ENCODE data around the gene LMF2. TPM values are rescaled to one million over a fixed set of nuclear protein-coding genes. Genes with fewer than 3 reads are reported as not detected.
A peak's percentile ranks its signal among the peaks of the same experiment; 100 is the strongest.

LMF2 gene
- polyA plus RNA-seq, 3 donors from 2014 or later: 16.3 to 40.4 (median 20.1) TPM

GRCh38 chr22:50530877-50531545, 23.5 kb upstream of the LMF2 start:
- H3K9me3 Mint-ChIP-seq: peaks cover 0 to 1% (median 0%) of the 10 kb centered on the region in 6 donors
- peak; percentile 75 to 81 (median 81) for DNase-seq
- H3K4me1 Mint-ChIP-seq: peaks cover 19 to 25% of the 10 kb centered on the region in 2 donors
- H3K27ac Mint-ChIP-seq: peak overlapping the region; percentile 89 to 97 (median 92)
- no peaks in the 10 kb centered on the region for H3K36me3 Mint-ChIP-seq
- H3K27me3 Mint-ChIP-seq (ENCODE audit: low read depth in 3 of 3): peaks cover 0 to 19% (median 10%) of the 10 kb centered on the region in 3 donors
- H3K4me3 Mint-ChIP-seq: peak overlapping the region; percentile 83 to 92 (median 89)

- Mint-ChIP-seq H3K36me3 (no peaks in the 10 kb centered on the region), H3K9me3 (peaks cover 0 to 1% (median 0%) of the 10 kb centered on the region in 6 donors), H3K27me3 (ENCODE audit: low read depth in 3 of 3) (peaks cover 0 to 20% (median 11%) of the 10 kb centered on the region in 3 donors), H3K27ac (peak overlapping the region; percentile 72 to 97 (median 92)), H3K4me3 (peak overlapping the region; percentile 83 to 92 (median 89)), H3K4me1 (peaks cover 19 to 25% of the 10 kb centered on the region in 2 donors)
- DNase-seq: no peak
Measured at GRCh38 chr22:50530580-50530876, 23.0 kb upstream of the LMF2 start.

GRCh38 chr22:50529897-50530579, 22.5 kb upstream of the LMF2 start, which contains the start of gene TYMP:
Gene TYMP, minus strand, starts transcription at chr22:50530012. Its CDS starts 303 bp downstream, at chr22:50529709.
- DNase-seq: peak; percentile 65 to 72 (median 70)
- Mint-ChIP-seq H3K9me3 (peaks cover 0 to 1% (median 0%) of the 10 kb centered on the region in 6 donors), H3K36me3 (no peaks in the 10 kb centered on the region), H3K27ac (peak within 1 kb of the TSS; percentile 89 to 97 (median 92)), H3K4me3 (peak within 1 kb of the TSS; percentile 83 to 92 (median 89)), H3K27me3 (ENCODE audit: low read depth in 3 of 3) (peaks cover 0 to 24% (median 14%) of the 10 kb centered on the region in 3 donors), H3K4me1 (peaks cover 19 to 25% of the 10 kb centered on the region in 2 donors)

GRCh38 chr22:50529416-50529896, 22.0 kb upstream of the LMF2 start:
- no peaks in the 10 kb centered on the region for H3K36me3 Mint-ChIP-seq
- H3K4me1 Mint-ChIP-seq: peaks cover 24 to 30% of the 10 kb centered on the region in 2 donors
- peaks cover 4 to 28% (median 15%) of the 10 kb centered on the region in 3 donors for H3K27me3 Mint-ChIP-seq (ENCODE audit: low read depth in 3 of 3)
- DNase-seq: no peak
- peak overlapping the region in 4 of 5 donors; percentile 13 to 60 (median 44) for H3K4me3 Mint-ChIP-seq
- H3K9me3 Mint-ChIP-seq: peaks cover 0 to 1% (median 0%) of the 10 kb centered on the region in 6 donors
- peak overlapping the region in 1 of 6 donors; percentile 64 for H3K27ac Mint-ChIP-seq

GRCh38 chr22:50528682-50529415, 21.3 kb upstream of the LMF2 start:
- peak overlapping the region; percentile 79 to 89 (median 84) for H3K27ac Mint-ChIP-seq
- peaks cover 27 to 32% of the 10 kb centered on the region in 2 donors for H3K4me1 Mint-ChIP-seq
- H3K9me3 Mint-ChIP-seq: peaks cover 0 to 1% (median 0%) of the 10 kb centered on the region in 6 donors
- DNase-seq: no peak
- H3K36me3 Mint-ChIP-seq: no peaks in the 10 kb centered on the region
- H3K4me3 Mint-ChIP-seq: peak overlapping the region; percentile 33 to 80 (median 71)
- H3K27me3 Mint-ChIP-seq (ENCODE audit: low read depth in 3 of 3): peaks cover 6 to 29% (median 16%) of the 10 kb centered on the region in 3 donors

GRCh38 chr22:50527921-50528681, 20.6 kb upstream of the LMF2 start:
- Mint-ChIP-seq H3K4me1 (peaks cover 27 to 32% of the 10 kb centered on the region in 2 donors), H3K36me3 (no peaks in the 10 kb centered on the region), H3K27me3 (ENCODE audit: low read depth in 3 of 3) (peaks cover 9 to 26% (median 13%) of the 10 kb centered on the region in 3 donors), H3K9me3 (peaks cover 0 to 1% (median 0%) of the 10 kb centered on the region in 6 donors), H3K4me3 (peak overlapping the region; percentile 71 to 80 (median 76)), H3K27ac (peak overlapping the region; percentile 79 to 95 (median 84))
- DNase-seq: no peak

- Mint-ChIP-seq H3K4me1 (peaks cover 27 to 30% of the 10 kb centered on the region in 2 donors), H3K36me3 (no peaks in the 10 kb centered on the region), H3K4me3 (peak overlapping the region; percentile 71 to 80 (median 76)), H3K27ac (peak overlapping the region; percentile 75 to 95 (median 84)), H3K27me3 (ENCODE audit: low read depth in 3 of 3) (peaks cover 9 to 24% (median 13%) of the 10 kb centered on the region in 3 donors), H3K9me3 (no peaks in the 10 kb centered on the region)
- DNase-seq: no peak
Measured at GRCh38 chr22:50526834-50527801, 19.6 kb upstream of the LMF2 start.

GRCh38 chr22:50526108-50526833, 18.8 kb upstream of the LMF2 start:
- peak overlapping the region; percentile 75 to 95 (median 84) for H3K27ac Mint-ChIP-seq

GRCh38 chr22:50525858-50526107, 18.3 kb upstream of the LMF2 start:
- Mint-ChIP-seq H3K27ac (peak overlapping the region in 5 of 6 donors; percentile 67 to 87 (median 73)), H3K4me3 (peak overlapping the region; percentile 81 to 89 (median 85)), H3K9me3 (no peaks in the 10 kb centered on the region), H3K27me3 (ENCODE audit: low read depth in 3 of 3) (peaks cover 9 to 19% (median 13%) of the 10 kb centered on the region in 3 donors), H3K4me1 (peaks cover 27 to 29% of the 10 kb centered on the region in 2 donors), H3K36me3 (no peaks in the 10 kb centered on the region)
- no peak for DNase-seq

More at GRCh38 chr22:50526108-50526833, 18.8 kb upstream of the LMF2 start:
- Mint-ChIP-seq H3K4me1 (peaks cover 27 to 30% of the 10 kb centered on the region in 2 donors), H3K4me3 (peak overlapping the region; percentile 72 to 80 (median 76)), H3K9me3 (no peaks in the 10 kb centered on the region), H3K36me3 (no peaks in the 10 kb centered on the region), H3K27me3 (ENCODE audit: low read depth in 3 of 3) (peaks cover 9 to 23% (median 13%) of the 10 kb centered on the region in 3 donors)
- DNase-seq: peak; percentile 80 to 84 (median 82)

GRCh38 chr22:50525104-50525857, 17.8 kb upstream of the LMF2 start, which contains the start of gene SCO2:
Gene SCO2, minus strand, starts transcription at chr22:50525598. Its CDS starts 1,187 bp downstream, at chr22:50524411.
- Mint-ChIP-seq H3K36me3 (no peaks in the 10 kb centered on the region), H3K4me1 (peaks cover 27 to 29% of the 10 kb centered on the region in 2 donors), H3K4me3 (peak within 1 kb of the TSS; percentile 84 to 89 (median 87)), H3K27ac (peak within 1 kb of the TSS; percentile 73 to 92 (median 86)), H3K9me3 (no peaks in the 10 kb centered on the region), H3K27me3 (ENCODE audit: low read depth in 3 of 3) (peaks cover 9 to 16% (median 13%) of the 10 kb centered on the region in 3 donors)
- peak; percentile 97 to 98 (median 98) for DNase-seq

GRCh38 chr22:50524676-50525103, 17.2 kb upstream of the LMF2 start:
- Mint-ChIP-seq H3K36me3 (no peaks in the 10 kb centered on the region), H3K4me3 (peak overlapping the region; percentile 84 to 89 (median 87)), H3K9me3 (no peaks in the 10 kb centered on the region), H3K27ac (peak overlapping the region; percentile 67 to 92 (median 84)), H3K4me1 (peaks cover 27 to 29% of the 10 kb centered on the region in 2 donors), H3K27me3 (ENCODE audit: low read depth in 3 of 3) (peaks cover 9 to 16% (median 13%) of the 10 kb centered on the region in 3 donors)
- no peak for DNase-seq

All from immature natural killer cell (primary cell).